GM10248 (cell line): ENCODE data around the gene ACADM.
"Not testable (repeated sequence)": the region's sequence is repeated elsewhere in the genome, so short reads cannot be mapped to it uniquely, and the experiment has no call there.

ENCODE experiments used
- CTCF ChIA-PET: fragments of 300-600 bp; sonication (Branson Sonifier 250); formaldehyde crosslinking; extraction: SDS; loops from one replicate; lab custom pipeline; 2021; ENCODE audit warnings: antibody characterized with exemption; lab: Yijun Ruan, JAX
- POLR2A ChIA-PET: fragments of 350-650 bp; sonication (Branson Sonifier 250); formaldehyde crosslinking; extraction: SDS; loops from one replicate; lab custom pipeline; 2020; ENCODE audit warnings: antibody characterized with exemption; lab: Yijun Ruan, JAX
- DNase-seq: peaks from one replicate; pipeline ENCODE4 v3.0.0; 2012; ENCODE audit errors: extremely low spot score
- CTCF ChIP-seq: IDR thresholded peaks from 2 replicates; pipeline ENCODE4 v1.5.1; 2012; ENCODE audit warnings: mild to moderate bottlenecking, low read depth; ENCODE audit errors: extremely low read depth, missing control alignments, control extremely low read depth

Gene ACADM

GRCh38 chr1:75731881-75732280, 7.4 kb downstream of the ACADM start:
- DNase-seq = no peak
- ChIA-PET CTCF (interaction anchor here (1.6 kb wide), 1 partner anchor 32 kb away, joined by 3 read pairs; no protein-coding TSS in a partner anchor), POLR2A (interaction anchor here (0.5 kb wide), 1 partner anchor 17 kb away, joined by 3 read pairs; no protein-coding TSS in a partner anchor)
- no peak for TF ChIP-seq CTCF

- ChIA-PET POLR2A (no interaction called here), CTCF (interaction anchor here (1.6 kb wide), 1 partner anchor 31 kb away, joined by 3 read pairs; no protein-coding TSS in a partner anchor)
- DNase-seq = no peak
- TF ChIP-seq CTCF = no peak
Observed at GRCh38 chr1:75732703-75733102, 8.2 kb downstream of the ACADM start.

- ChIA-PET CTCF (no interaction called here), POLR2A (no interaction called here)
- DNase-seq = no peak
- no peak for TF ChIP-seq CTCF
Observed at GRCh38 chr1:75733661-75734060, 9.2 kb downstream of the ACADM start.

GRCh38 chr1:75736016-75736415, 11.5 kb downstream of the ACADM start:
- CTCF ChIA-PET = no interaction called here
- POLR2A ChIA-PET = no interaction called here
- no peak for TF ChIP-seq CTCF
- DNase-seq = no peak

GRCh38 chr1:75742047-75742625, 17.6 kb downstream of the ACADM start:
- DNase-seq = no peak
- POLR2A ChIA-PET = no interaction called here
- CTCF ChIA-PET = no interaction called here
- TF ChIP-seq CTCF = no peak

- TF ChIP-seq CTCF = no peak
- POLR2A ChIA-PET = no interaction called here
- CTCF ChIA-PET = interaction anchor here (1.2 kb wide), 1 partner anchor 10 kb away, joined by 3 read pairs; no protein-coding TSS in a partner anchor
- no peak for DNase-seq
Observed at GRCh38 chr1:75745276-75745675, 20.8 kb downstream of the ACADM start.

GRCh38 chr1:75757210-75757609, 32.7 kb downstream of the ACADM start:
- DNase-seq, CTCF ChIA-PET, POLR2A ChIA-PET: not testable (repeated sequence)

GRCh38 chr1:75758543-75758942, 34.0 kb downstream of the ACADM start:
- POLR2A ChIA-PET, CTCF ChIA-PET, DNase-seq: not testable (repeated sequence)
